Stomach smooth muscle (tissue), 2 donors: ENCODE results near the gene RNF169.

Source experiments
- H3K27ac ChIP-seq: one replicate; pipeline ENCODE4 v1.7.0; 2013; ENCODE audit warnings: mild to moderate bottlenecking, low read length, inconsistent platforms
- H3K27me3 ChIP-seq, 2 donors: one replicate each; pipeline ENCODE4 v1.7.0; 2013; ENCODE audit warnings: low read length in 2 of 2; ENCODE audit not compliant: insufficient read depth in 2 of 2, control insufficient read depth in 1 of 2
- H3K36me3 ChIP-seq, 2 donors: one replicate each; pipeline ENCODE4 v1.7.0; 2013; ENCODE audit warnings: low read length in 2 of 2; ENCODE audit not compliant: control insufficient read depth in 2 of 2, insufficient read depth in 2 of 2
- H3K4me1 ChIP-seq: one replicate; pipeline ENCODE4 v1.7.0; 2013; ENCODE audit warnings: low read length; ENCODE audit not compliant: control insufficient read depth, insufficient read depth
- H3K4me3 ChIP-seq, 2 donors: one replicate each; pipeline ENCODE4 v1.7.0; 2013; ENCODE audit warnings: low read length in 2 of 2
- H3K9ac ChIP-seq, 2 donors: one replicate each; pipeline ENCODE4 v1.7.0; 2013; ENCODE audit warnings: low read length in 2 of 2, mild to moderate bottlenecking in 1 of 2
- H3K9me3 ChIP-seq, 2 donors: one replicate each; pipeline ENCODE4 v1.7.0; 2013; ENCODE audit warnings: low read length in 2 of 2; ENCODE audit not compliant: control insufficient read depth in 2 of 2
- donor health status: healthy.
- donor health status: Pancreatic carcinoma.

RNF169 gene

DNA sequence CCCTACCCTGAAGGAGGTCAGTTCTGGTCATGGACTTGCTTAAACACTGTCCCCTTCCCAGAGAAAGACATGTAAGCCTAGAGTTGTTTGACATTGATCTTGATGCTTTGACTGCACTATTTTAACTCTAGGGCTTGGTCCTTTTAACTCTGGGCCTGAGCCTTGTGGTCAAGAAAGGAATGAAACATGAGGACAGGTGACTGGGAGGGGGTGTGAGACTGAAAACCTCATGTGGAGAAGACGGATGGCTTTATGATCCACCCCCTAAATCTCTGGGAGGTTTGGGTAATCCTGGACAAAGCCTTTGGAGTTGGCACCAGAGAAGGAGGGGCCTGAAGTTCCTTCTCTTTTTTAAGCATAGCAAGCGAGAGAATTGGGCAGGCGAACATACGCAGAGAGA lies 35.0 kb upstream of the RNF169 start:
- H3K9ac ChIP-seq = no peak overlapping the region
- no peak overlapping the region for H3K4me3 ChIP-seq

DNA sequence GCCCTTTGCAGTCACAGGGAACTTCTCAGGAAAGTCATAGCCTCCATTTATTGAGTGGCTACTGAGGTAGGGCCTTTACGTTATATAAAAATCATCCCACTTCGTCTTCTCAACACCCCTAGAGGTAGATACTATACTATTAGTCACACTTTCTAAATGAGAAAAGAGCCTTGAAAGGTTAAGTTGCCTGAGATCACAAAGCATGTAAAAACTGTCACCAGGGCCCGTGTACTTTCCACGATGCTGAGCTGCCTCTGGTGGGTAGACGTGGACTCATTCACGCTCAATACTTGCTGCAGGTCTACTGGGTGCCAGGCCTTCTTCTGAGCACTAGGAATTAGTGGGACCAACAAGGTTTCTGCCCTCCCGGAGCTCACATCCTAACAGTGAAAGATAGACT lies 33.7 kb upstream of the RNF169 start:
- Histone ChIP-seq H3K36me3 (no peaks in the 10 kb centered on the region), H3K27ac (no peak overlapping the region), H3K4me3 (no peak overlapping the region), H3K27me3 (no peaks in the 10 kb centered on the region), H3K9ac (no peak overlapping the region), H3K4me1 (peaks cover 40% of the 10 kb centered on the region), H3K9me3 (no peaks in the 10 kb centered on the region)

More for the DNA sequence above, 35.0 kb upstream of the RNF169 start:
- peaks cover 34% of the 10 kb centered on the region for H3K4me1 ChIP-seq
- H3K27me3 ChIP-seq = no peaks in the 10 kb centered on the region
- H3K9me3 ChIP-seq = no peaks in the 10 kb centered on the region
- no peak overlapping the region for H3K27ac ChIP-seq
- no peaks in the 10 kb centered on the region for H3K36me3 ChIP-seq

DNA sequence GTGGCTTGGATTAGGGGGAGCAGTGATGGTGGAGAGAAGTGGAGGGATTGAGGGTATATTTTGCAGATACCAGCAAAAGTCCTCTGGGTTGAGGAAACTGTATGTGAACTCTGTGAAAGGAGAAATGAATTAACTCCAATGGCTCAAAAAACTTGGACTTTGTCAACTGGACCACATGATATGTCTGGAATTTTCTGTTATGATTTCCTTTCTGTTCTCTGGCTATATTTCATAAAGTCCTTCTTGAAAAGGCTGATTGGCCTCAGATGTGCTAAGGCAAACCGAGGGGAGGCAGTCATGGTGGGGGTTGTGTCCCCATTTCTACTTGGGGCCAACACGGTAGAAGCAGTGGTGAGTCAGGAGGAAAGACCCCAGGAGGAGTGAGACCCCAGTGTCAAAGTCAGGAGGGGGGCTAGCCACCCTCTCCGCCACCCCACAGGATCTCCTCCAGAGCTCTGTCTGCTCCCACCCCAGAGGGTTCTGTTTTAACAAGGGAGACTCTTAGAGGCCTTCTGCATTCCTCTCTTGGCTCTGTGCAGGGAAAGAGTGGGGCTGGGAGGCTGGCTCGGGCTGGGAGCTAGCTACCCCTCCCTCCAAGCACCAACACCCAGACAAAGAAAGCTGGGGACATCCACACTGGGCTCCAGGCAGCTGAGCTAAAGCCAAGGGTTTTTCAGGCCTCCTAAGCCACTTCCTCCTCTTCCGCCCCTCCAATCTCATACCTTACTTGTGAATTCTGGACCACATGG lies 31.3 kb upstream of the RNF169 start:
- H3K27ac ChIP-seq = peak overlapping the region; percentile 58

DNA sequence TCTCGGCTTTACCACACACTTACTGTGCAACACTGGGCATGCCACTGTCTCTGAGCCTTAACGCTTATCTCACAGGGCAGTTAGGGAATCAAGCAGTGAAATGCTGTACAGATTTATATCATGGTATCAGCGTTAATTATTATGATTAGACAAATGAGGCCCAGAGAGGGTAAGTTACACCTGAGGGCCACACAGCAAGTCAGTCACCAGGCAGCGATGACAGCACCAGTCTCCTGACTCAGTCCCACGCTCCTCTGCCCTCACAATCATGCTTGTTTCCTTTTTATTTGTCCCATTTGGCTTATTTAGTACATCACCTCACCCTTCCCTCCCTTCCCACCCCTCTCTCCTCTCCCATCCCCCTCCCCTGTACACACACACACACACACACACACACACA lies 29.6 kb upstream of the RNF169 start:
- H3K27me3 ChIP-seq = no peaks in the 10 kb centered on the region
- peaks cover 45% of the 10 kb centered on the region for H3K4me1 ChIP-seq
- no peak overlapping the region for H3K9ac ChIP-seq
- H3K27ac ChIP-seq = no peak overlapping the region
- no peaks in the 10 kb centered on the region for H3K9me3 ChIP-seq
- no peaks in the 10 kb centered on the region for H3K36me3 ChIP-seq
- no peak overlapping the region for H3K4me3 ChIP-seq

More for the DNA sequence above, 31.3 kb upstream of the RNF169 start:
- no peaks in the 10 kb centered on the region for H3K27me3 ChIP-seq
- H3K4me1 ChIP-seq = peaks cover 45% of the 10 kb centered on the region
- no peaks in the 10 kb centered on the region for H3K36me3 ChIP-seq
- no peaks in the 10 kb centered on the region for H3K9me3 ChIP-seq
- peak overlapping the region in 1 of 2 donors; percentile 29 for H3K9ac ChIP-seq
- peak overlapping the region in 1 of 2 donors; percentile 3 for H3K4me3 ChIP-seq

DNA sequence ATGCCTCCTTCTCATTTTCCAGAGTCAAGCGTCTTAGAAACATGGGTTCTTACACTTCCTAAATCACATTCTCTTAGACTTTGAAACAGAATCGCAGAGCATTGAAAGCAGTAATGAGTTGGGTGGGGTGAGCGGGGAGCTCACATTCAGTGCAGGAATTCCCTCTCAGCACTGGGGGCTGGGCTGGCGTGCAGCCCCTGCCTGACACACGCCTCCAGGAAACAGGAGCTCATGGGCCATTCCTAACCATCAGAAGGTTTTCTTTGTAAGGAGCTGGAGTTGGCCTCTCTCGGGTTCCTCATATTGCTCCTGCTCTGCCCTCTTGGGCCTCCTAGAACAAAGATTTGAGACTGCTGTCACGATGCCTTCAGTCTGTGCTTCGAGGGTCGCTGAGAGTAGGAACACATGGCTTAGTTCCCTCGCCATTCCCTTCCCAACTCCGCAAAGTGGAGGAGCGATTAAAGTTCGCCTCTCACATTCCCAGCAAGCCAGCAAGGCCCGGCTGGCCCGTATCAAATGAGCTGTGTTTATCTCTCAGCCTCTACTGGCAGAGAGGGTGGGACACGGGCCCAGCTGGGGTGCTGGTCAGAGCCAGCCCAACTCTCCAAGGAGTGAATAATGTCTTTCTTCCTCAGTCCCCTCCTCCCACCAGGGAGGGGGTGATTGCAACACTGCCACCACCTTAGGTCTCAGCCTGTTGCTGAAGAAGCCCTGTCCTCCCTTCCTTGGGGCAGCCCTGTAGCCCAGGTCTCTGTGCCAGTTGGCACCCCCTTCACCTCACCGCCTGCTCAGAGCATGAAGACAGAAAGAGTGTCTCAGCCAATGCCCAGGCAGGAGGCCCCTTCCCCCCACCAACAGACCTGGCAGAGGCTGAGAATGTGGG lies 27.8 kb upstream of the RNF169 start:
- H3K4me1 ChIP-seq = peaks cover 51% of the 10 kb centered on the region
- H3K9me3 ChIP-seq = no peaks in the 10 kb centered on the region
- peak overlapping the region in 1 of 2 donors; percentile 51 for H3K9ac ChIP-seq
- H3K27me3 ChIP-seq = no peaks in the 10 kb centered on the region
- no peaks in the 10 kb centered on the region for H3K36me3 ChIP-seq
- H3K27ac ChIP-seq = peak overlapping the region; percentile 81
- H3K4me3 ChIP-seq = peak overlapping the region in 1 of 2 donors; percentile 44

DNA sequence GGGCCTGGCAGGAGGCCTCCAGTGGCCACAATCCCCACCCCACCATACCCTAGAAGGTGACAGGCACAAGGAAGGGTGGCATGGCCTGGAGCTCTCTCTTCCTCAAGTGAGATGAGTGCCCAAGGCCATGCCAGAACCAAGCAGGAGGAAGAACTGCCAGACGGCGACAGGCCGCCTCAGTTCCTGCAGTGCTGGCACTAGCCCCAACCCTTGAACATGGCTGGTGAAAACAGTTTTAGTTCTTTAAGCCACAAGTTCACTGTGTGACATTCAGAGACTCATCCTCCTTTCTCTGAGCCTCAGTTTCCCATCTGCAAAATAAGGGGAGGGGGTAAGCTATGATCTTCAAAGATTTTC lies 27.2 kb upstream of the RNF169 start:
- no peaks in the 10 kb centered on the region for H3K27me3 ChIP-seq
- H3K27ac ChIP-seq = peak overlapping the region; percentile 81
- H3K4me3 ChIP-seq = peak overlapping the region in 1 of 2 donors; percentile 44
- H3K36me3 ChIP-seq = no peaks in the 10 kb centered on the region
- H3K4me1 ChIP-seq = peaks cover 56% of the 10 kb centered on the region
- no peaks in the 10 kb centered on the region for H3K9me3 ChIP-seq
- no peak overlapping the region for H3K9ac ChIP-seq

DNA sequence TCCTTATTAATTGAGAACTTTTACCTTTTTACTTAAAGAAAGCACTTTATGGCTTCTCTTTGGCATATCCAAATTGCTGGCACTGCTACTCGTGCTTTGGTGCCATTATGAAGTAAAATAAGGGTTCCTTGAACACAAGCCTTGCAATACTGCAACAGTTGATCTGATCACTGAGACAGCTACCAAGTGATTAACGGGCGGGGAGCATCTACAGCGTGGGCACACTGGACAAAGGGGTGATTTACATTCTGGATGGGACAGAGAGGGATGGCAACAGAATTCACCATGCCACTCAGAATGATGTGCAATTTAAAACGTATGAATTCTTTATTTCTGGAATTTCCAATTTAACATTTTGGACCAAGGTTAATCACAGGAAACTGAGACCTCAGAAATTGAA lies 25.1 kb upstream of the RNF169 start:
- Histone ChIP-seq H3K27me3 (no peaks in the 10 kb centered on the region), H3K4me3 (no peak overlapping the region), H3K4me1 (peaks cover 40% of the 10 kb centered on the region), H3K9me3 (no peaks in the 10 kb centered on the region), H3K9ac (no peak overlapping the region), H3K36me3 (no peaks in the 10 kb centered on the region), H3K27ac (no peak overlapping the region)

DNA sequence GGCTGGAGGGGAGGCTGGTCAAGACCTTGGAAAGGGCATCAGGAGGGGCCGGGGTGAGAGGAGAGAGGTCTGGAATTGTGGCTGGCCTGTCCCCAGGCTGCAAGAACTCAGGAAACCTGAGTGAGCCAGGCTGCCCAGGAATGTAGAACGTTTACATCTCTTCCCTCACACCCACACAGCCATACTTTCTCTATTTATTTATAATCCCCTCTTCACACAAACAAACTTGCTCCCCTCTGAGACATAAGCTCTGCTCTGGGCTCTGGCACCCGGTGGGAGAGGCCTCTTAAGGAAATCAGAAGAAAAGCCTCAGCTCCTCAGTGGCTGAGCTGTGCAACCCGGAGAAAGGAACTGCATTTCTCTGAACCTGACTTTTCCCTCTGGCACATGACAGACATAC lies 22.9 kb upstream of the RNF169 start:
- Histone ChIP-seq H3K27ac (peak overlapping the region; percentile 73), H3K9me3 (no peaks in the 10 kb centered on the region), H3K27me3 (peaks cover 0 to 3% of the 10 kb centered on the region in 2 donors), H3K9ac (peak overlapping the region in 1 of 2 donors; percentile 36), H3K36me3 (no peaks in the 10 kb centered on the region), H3K4me3 (peak overlapping the region in 1 of 2 donors; percentile 5), H3K4me1 (peaks cover 32% of the 10 kb centered on the region)

DNA sequence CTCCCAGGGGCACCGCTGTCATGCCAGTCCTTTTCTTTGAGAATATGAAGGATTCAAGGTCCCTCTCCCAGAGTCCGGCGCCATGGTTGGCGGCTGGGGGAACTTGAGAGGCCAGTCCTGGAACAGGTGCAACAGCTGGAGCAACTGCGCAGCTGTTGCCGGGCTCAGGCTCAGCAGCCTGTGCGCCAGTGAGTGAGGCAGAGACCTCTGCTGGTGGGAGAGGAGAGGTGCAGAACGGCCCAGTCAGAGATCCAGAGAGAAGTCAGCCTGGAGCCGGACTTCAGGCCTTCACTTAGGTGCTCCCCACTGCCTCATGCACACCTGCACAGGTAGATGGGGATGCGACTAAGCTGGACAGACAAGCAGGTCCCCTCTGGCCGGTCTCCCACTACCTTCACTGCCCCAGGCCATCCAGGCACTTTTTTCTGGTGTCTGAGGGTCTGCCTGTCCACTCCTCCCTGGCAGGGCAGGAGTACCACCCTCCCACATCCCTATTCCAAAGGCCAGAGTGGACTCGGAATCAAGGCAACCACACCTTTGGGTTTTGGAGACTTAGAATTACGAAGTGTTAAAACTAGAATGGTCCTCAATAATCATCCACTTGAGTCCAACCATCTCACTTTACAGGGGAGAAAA lies 22.0 kb upstream of the RNF169 start:
- Histone ChIP-seq H3K9ac (peak overlapping the region; percentile 55 to 62), H3K9me3 (no peaks in the 10 kb centered on the region)

DNA sequence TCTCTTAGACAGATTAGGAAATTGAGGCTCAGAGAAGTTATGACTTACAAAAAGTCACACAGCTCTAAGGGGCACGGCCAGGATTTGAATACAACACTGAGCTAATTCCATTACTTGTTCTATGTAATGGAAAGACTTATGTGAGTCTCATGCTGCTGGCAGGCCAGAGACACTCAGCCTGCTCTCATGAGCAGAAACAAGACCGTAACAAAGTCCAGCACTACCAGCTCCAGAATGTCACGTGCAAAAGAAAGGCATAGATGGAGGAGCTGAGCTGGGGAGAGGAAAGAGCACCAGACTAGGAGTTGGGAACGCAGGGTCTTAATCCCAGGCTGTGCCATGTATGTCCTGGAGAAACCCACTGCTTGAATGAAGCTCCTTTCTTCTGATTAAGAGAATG lies 19.3 kb upstream of the RNF169 start:
- H3K4me1 ChIP-seq = peaks cover 33% of the 10 kb centered on the region
- no peaks in the 10 kb centered on the region for H3K9me3 ChIP-seq
- H3K27me3 ChIP-seq = peaks cover 6 to 22% of the 10 kb centered on the region in 2 donors
- H3K9ac ChIP-seq = no peak overlapping the region
- peak overlapping the region; percentile 2 for H3K27ac ChIP-seq
- H3K4me3 ChIP-seq = no peak overlapping the region
- H3K36me3 ChIP-seq = no peaks in the 10 kb centered on the region

More for the DNA sequence above, 22.0 kb upstream of the RNF169 start:
- Histone ChIP-seq H3K27ac (peak overlapping the region; percentile 73), H3K27me3 (peaks cover 2 to 10% of the 10 kb centered on the region in 2 donors), H3K36me3 (no peaks in the 10 kb centered on the region), H3K4me1 (peaks cover 29% of the 10 kb centered on the region), H3K4me3 (peak overlapping the region; percentile 5 to 40)
